Adrenal gland (tissue), 5 donors: ENCODE data around the gene SH3RF1.

ENCODE experiments used
- CTCF ChIP-seq, 6 experiments: fragments of 450-650 bp in 4 of 6; fragments of 200-600 bp in 2 of 6; sonication (generic) in 1 of 6; IDR thresholded peaks; 1 replicate in 5 of 6; 2 replicates in 1 of 6; pipeline versions ENCODE4 v1.5.1 to v1.8.0; 2016 to 2021; ENCODE audit warnings: antibody characterized with exemption in 6 of 6, mild to moderate bottlenecking in 2 of 6, moderate library complexity in 1 of 6
- POLR2A ChIP-seq, 2 donors: fragments of 450-650 bp; IDR thresholded peaks; one replicate each; pipeline ENCODE4 v1.6.1; 2017; ENCODE audit warnings: antibody characterized with exemption in 2 of 2, mild to moderate bottlenecking in 2 of 2, moderate library complexity in 1 of 2
- donor health status: DM: no; HTN: no; CAD: no.

- TF ChIP-seq CTCF (IDR thresholded peaks at IDR 0.05): no peak
- no peak for TF ChIP-seq POLR2A (IDR thresholded peaks at IDR 0.05)
Measured at GRCh38 chr4:169064296-169064695, 206.5 kb downstream of the SH3RF1 start.
